Mesothelial cell of epicardium (in vitro differentiated cells): Measurements from ENCODE around the gene APOC1. TPM values are rescaled to one million over a fixed set of nuclear protein-coding genes. Genes with fewer than 3 reads are reported as not detected.
A peak's percentile ranks its signal among the peaks of the same experiment; 100 is the strongest.
"Not testable (repeated sequence)": the region's sequence is repeated elsewhere in the genome, so short reads cannot be mapped to it uniquely, and the experiment has no call there.

Source experiments
- DNase-seq, 2 experiments: peaks; one replicate each; pipeline ENCODE4 v3.0.0; 2021; ENCODE audit warnings: low spot score in 2 of 2; ENCODE audit not compliant: unreplicated experiment in 2 of 2
- H3K27ac Mint-ChIP-seq: 2 replicates; pipeline ENCODE4 v1.8.0; 2021; ENCODE audit warnings: mixed read lengths
- H3K27me3 Mint-ChIP-seq: 2 replicates; pipeline ENCODE4 v1.8.0; 2021; ENCODE audit warnings: low read depth, mixed read lengths
- H3K36me3 Mint-ChIP-seq: 2 replicates; pipeline ENCODE4 v1.8.0; 2021; ENCODE audit warnings: mixed read lengths
- H3K4me1 Mint-ChIP-seq: 2 replicates; pipeline ENCODE4 v1.8.0; 2021; ENCODE audit warnings: mixed read lengths
- H3K4me3 Mint-ChIP-seq: 2 replicates; pipeline ENCODE4 v1.8.0; 2021; ENCODE audit warnings: mild to moderate bottlenecking, moderate library complexity, mixed read lengths
- H3K9me3 Mint-ChIP-seq: 2 replicates; pipeline ENCODE4 v1.8.0; 2021; ENCODE audit warnings: mixed read lengths
- total RNA-seq: library from RNA; stranded (reverse); gene quantifications from 3 replicates; pipeline ENCODE4 v1.2.1, GENCODE V29; 2021
- TF ChIP-seq, protein P1 (sequence below): fragments of 200-600 bp; sonication (generic); IDR thresholded peaks from one replicate; pipeline ENCODE4 v1.5.0; 2021; ENCODE audit warnings: antibody characterized with exemption; ENCODE audit not compliant: unreplicated experiment

APOC1 gene
- total RNA-seq, 1 donor from 2014 or later, result 18.6 TPM

DNA sequence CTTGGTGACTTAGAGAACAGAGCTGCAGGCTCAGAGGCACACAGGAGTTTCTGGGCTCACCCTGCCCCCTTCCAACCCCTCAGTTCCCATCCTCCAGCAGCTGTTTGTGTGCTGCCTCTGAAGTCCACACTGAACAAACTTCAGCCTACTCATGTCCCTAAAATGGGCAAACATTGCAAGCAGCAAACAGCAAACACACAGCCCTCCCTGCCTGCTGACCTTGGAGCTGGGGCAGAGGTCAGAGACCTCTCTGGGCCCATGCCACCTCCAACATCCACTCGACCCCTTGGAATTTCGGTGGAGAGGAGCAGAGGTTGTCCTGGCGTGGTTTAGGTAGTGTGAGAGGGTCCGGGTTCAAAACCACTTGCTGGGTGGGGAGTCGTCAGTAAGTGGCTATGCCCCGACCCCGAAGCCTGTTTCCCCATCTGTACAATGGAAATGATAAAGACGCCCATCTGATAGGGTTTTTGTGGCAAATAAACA, 9.9 kb downstream of the APOC1 start:
- no peaks in the 10 kb centered on the region for H3K36me3 Mint-ChIP-seq
- peaks cover 9% of the 10 kb centered on the region for H3K27me3 Mint-ChIP-seq
- TF ChIP-seq, protein P1, sequence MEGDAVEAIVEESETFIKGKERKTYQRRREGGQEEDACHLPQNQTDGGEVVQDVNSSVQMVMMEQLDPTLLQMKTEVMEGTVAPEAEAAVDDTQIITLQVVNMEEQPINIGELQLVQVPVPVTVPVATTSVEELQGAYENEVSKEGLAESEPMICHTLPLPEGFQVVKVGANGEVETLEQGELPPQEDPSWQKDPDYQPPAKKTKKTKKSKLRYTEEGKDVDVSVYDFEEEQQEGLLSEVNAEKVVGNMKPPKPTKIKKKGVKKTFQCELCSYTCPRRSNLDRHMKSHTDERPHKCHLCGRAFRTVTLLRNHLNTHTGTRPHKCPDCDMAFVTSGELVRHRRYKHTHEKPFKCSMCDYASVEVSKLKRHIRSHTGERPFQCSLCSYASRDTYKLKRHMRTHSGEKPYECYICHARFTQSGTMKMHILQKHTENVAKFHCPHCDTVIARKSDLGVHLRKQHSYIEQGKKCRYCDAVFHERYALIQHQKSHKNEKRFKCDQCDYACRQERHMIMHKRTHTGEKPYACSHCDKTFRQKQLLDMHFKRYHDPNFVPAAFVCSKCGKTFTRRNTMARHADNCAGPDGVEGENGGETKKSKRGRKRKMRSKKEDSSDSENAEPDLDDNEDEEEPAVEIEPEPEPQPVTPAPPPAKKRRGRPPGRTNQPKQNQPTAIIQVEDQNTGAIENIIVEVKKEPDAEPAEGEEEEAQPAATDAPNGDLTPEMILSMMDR, result no peak
- H3K4me3 Mint-ChIP-seq, result no peak overlapping the region
- H3K4me1 Mint-ChIP-seq, result peaks cover 6% of the 10 kb centered on the region
- no peak overlapping the region for H3K27ac Mint-ChIP-seq
- H3K9me3 Mint-ChIP-seq, result no peaks in the 10 kb centered on the region
- DNase-seq, result no peak

DNA sequence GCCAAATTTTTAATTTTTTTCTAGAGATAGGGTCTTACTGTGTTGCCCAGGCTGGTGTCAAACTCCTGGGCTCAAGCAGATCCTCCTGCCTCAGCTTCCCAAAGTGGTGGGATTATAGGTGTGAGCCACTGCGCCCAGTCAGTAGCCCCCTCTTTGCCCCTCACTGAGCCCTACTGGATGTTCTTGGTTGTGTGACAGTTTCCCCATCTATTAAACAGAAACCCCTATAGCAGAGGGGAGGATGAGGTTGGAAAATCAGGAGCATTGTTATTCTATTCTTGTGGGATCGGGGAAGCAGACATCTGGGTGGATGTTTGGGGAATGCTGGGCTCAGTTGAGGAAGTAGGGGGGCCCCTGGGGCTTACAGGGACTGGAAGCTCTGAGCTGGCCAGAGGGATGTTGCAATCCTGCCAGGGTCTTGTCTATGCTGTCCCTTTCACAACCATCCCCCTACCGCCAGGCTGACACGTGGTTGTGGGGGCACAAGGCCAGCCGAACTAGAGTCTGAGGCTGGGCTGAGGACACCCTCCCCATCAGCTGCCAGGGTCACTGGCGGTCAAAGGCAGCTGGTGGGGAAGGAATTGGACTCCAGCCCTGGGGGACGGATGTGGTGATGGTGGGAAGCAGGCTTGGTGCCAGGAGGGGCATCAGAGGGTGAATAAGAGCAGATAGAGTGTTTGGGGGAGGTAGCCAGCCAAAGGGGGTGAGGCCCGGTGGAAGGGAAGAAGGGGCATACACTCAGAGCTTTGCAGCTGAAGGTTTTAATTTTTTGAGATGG, 10.9 kb downstream of the APOC1 start:
- peak overlapping the region; percentile 56 for H3K27ac Mint-ChIP-seq

GRCh38 chr19:44926245-44927077, 12.1 kb downstream of the APOC1 start:
- not testable (repeated sequence) for DNase-seq, H3K27me3 Mint-ChIP-seq, H3K4me1 Mint-ChIP-seq, H3K9me3 Mint-ChIP-seq, H3K36me3 Mint-ChIP-seq
- Mint-ChIP-seq H3K4me3 (peak overlapping the region; percentile 64), H3K27ac (peak overlapping the region; percentile 64)

More for the DNA sequence above, 10.9 kb downstream of the APOC1 start:
- Mint-ChIP-seq H3K36me3 (no peaks in the 10 kb centered on the region), H3K9me3 (no peaks in the 10 kb centered on the region), H3K4me3 (no peak overlapping the region), H3K4me1 (peaks cover 6% of the 10 kb centered on the region), H3K27me3 (peaks cover 9% of the 10 kb centered on the region)
- DNase-seq, result no peak
- TF ChIP-seq, protein P1, result no peak

- no peaks in the 10 kb centered on the region for H3K36me3 Mint-ChIP-seq
- peaks cover 6% of the 10 kb centered on the region for H3K4me1 Mint-ChIP-seq
- DNase-seq, result no peak
- TF ChIP-seq, protein P1, result no peak
- H3K9me3 Mint-ChIP-seq, result no peaks in the 10 kb centered on the region
- no peak overlapping the region for H3K4me3 Mint-ChIP-seq
- no peak overlapping the region for H3K27ac Mint-ChIP-seq
- peaks cover 9% of the 10 kb centered on the region for H3K27me3 Mint-ChIP-seq
These were observed 13.3 kb downstream of the APOC1 start for GRCh38 chr19:44927746-44928145.

DNA sequence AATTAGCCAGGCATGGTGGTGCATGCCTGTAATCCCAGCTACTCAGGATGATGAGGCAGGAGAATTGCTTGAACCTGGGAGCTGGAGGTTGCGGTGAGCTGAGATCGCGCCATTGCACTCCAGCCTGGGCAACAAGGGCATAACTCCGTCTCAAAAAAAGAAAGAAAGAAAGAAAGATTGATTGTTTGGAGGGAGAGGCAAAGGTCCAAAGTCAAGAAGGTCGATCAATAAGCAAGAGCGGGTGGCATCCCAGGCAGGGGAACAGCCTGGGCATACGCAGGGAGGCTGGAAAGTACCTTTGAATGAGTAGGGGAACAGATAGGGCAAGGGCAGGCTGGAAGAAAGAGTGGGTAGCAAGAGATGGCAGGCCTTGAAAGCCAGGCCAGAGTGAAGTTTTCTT, 15.7 kb downstream of the APOC1 start:
- peaks cover 9% of the 10 kb centered on the region for H3K27me3 Mint-ChIP-seq
- H3K4me3 Mint-ChIP-seq, result no peak overlapping the region
- H3K4me1 Mint-ChIP-seq, result peaks cover 6% of the 10 kb centered on the region
- no peaks in the 10 kb centered on the region for H3K9me3 Mint-ChIP-seq
- H3K36me3 Mint-ChIP-seq, result no peaks in the 10 kb centered on the region
- TF ChIP-seq, protein P1, result no peak
- DNase-seq, result no peak
- H3K27ac Mint-ChIP-seq, result no peak overlapping the region

DNA sequence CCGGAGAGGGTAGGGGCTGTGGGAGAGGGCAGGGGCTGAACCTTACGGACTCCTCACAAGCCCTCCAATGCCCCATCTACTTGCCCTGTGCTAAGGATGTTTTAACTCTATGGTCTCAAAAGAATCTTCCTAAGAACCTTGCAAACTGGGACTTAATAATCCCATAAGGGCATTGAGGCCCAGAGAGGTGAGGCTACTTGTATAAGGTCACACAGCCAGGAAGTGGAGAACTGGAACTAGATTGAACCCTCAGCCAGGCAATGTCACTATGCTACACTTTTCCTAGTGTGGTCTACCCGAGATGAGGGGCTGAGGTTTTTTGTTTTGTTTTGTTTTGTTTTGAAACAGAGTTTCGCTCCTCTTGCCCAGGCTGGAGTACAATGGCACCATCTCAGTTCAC, 17.1 kb downstream of the APOC1 start:
- H3K4me3 Mint-ChIP-seq, result no peak overlapping the region
- peaks cover 5% of the 10 kb centered on the region for H3K4me1 Mint-ChIP-seq
- H3K27ac Mint-ChIP-seq, result no peak overlapping the region
- H3K36me3 Mint-ChIP-seq, result no peaks in the 10 kb centered on the region
- TF ChIP-seq, protein P1, result no peak
- peaks cover 3% of the 10 kb centered on the region for H3K27me3 Mint-ChIP-seq
- no peak for DNase-seq
- H3K9me3 Mint-ChIP-seq, result no peaks in the 10 kb centered on the region
